C4-2B (cell line): ENCODE results near the gene CAPZA2.

Experiments used
- CTCF ChIP-seq: fragments of 450-650 bp; conservative IDR thresholded peaks from 2 replicates; pipeline ENCODE4 v1.5.1; 2017; ENCODE audit warnings: mild to moderate bottlenecking
- ZFX ChIP-seq: fragments of 450-650 bp; IDR thresholded peaks from 2 replicates; pipeline ENCODE4 v1.6.1; 2017

GRCh38 chr7:116968631-116969030 lies 106.2 kb downstream of the CAPZA2 start:
- no peak for TF ChIP-seq CTCF
- no peak for TF ChIP-seq ZFX
